A549 (cell line): ENCODE measurements around the gene RILPL1. TPM values are rescaled to one million over a fixed set of nuclear protein-coding genes. Genes with fewer than 3 reads are reported as not detected.

Source experiments
- ATAC-seq, 2 experiments: fragments of 200-7000 bp in 1 of 2; fragments of >200 bp in 1 of 2; cut with Nextera tagmentation in 1 of 2; cut with Tn5 transposase in 1 of 2; 3 replicates each; pipeline versions ENCODE4 v1.8.0 to v1.9.1; 2018 to 2020; ENCODE audit warnings: mild to moderate bottlenecking in 1 of 2, moderate library complexity in 1 of 2
- CTCF ChIA-PET: fragments of 300-600 bp; sonication (Branson Sonifier 250); formaldehyde crosslinking; extraction: SDS; loops from one replicate; lab custom pipeline; 2021; ENCODE audit warnings: antibody characterized with exemption, inconsistent platforms; lab: Yijun Ruan, JAX
- POLR2A ChIA-PET: fragments of 350-600 bp; formaldehyde crosslinking; extraction: SDS; loops from one replicate; lab custom pipeline; 2021; ENCODE audit warnings: antibody characterized with exemption, inconsistent platforms; lab: Yijun Ruan, JAX
- DNase-seq, 2 experiments: peaks; one replicate each; pipeline versions ENCODE4 v3.0.0 to v3.0.0-alpha.2; 2011 to 2016; ENCODE audit warnings: low read depth in 1 of 2, low spot score in 1 of 2
- FAIRE-seq: peaks from 2 replicates; lab custom pipeline; 2011; peaks lifted over from hg19 to GRCh38; lab: Jason Lieb, UNC
- H3K27ac ChIP-seq, 2 experiments: fragments of >200 bp; sonication (Bioruptor Twin); formaldehyde crosslinking; 3 replicates each; pipeline ENCODE4 v1.5.1; 2016 to 2017
- H3K4me1 ChIP-seq: fragments of >200 bp; sonication (Bioruptor Twin); formaldehyde crosslinking; 3 replicates; pipeline ENCODE4 v1.6.1; 2016
- H3K4me2 ChIP-seq: fragments of >200 bp; sonication (Bioruptor Twin); formaldehyde crosslinking; 3 replicates; pipeline ENCODE4 v1.6.1; 2016
- H3K4me3 ChIP-seq: fragments of >200 bp; sonication (Bioruptor Twin); formaldehyde crosslinking; 3 replicates; pipeline ENCODE4 v1.5.1; 2016
- H3K9me3 ChIP-seq: fragments of >200 bp; sonication (Bioruptor Twin); formaldehyde crosslinking; 3 replicates; pipeline ENCODE4 v1.6.1; 2016
- CBX2 ChIP-seq: fragments of 200-600 bp; sonication (generic); IDR thresholded peaks from 2 replicates; pipeline ENCODE4 v1.6.1; 2016; ENCODE audit warnings: low read depth, mild to moderate bottlenecking, borderline replicate concordance
- CEBPB ChIP-seq, 2 experiments: fragments of >200 bp in 1 of 2; sonication (Bioruptor Twin) in 1 of 2; formaldehyde crosslinking in 1 of 2; IDR thresholded peaks; 2 replicates each; pipeline ENCODE4 v1.6.1; 2012 to 2016
- ELK1 ChIP-seq: fragments of 150-350 bp; IDR thresholded peaks from 2 replicates; pipeline ENCODE4 v1.6.1; 2014; ENCODE audit warnings: low read depth, mild to moderate bottlenecking, low read length
- EP300 ChIP-seq, 2 experiments: fragments of >200 bp; sonication (Bioruptor Twin); formaldehyde crosslinking; IDR thresholded peaks; 2 replicates in 1 of 2; 3 replicates in 1 of 2; pipeline ENCODE4 v1.6.1; 2016 to 2017
- FOSL2 ChIP-seq, 2 experiments: fragments of 450-650 bp in 1 of 2; fragments of >200 bp in 1 of 2; sonication (Bioruptor Twin) in 1 of 2; formaldehyde crosslinking; IDR thresholded peaks; 2 replicates each; pipeline versions ENCODE4 v1.5.0 to v1.6.1; 2016 to 2020; ENCODE audit warnings: mild to moderate bottlenecking in 1 of 2, moderate library complexity in 1 of 2
- GATA3 ChIP-seq: IDR thresholded peaks from 2 replicates; pipeline ENCODE4 v1.6.1; 2012; ENCODE audit warnings: borderline replicate concordance
- HEYL ChIP-seq: fragments of 250-450 bp; sonication (Bioruptor Pico); IDR thresholded peaks from 2 replicates; pipeline ENCODE4 v1.8.0; 2021; ENCODE audit warnings: mild to moderate bottlenecking, moderate library complexity
- HOXB13 ChIP-seq: fragments of 250-450 bp; sonication (Bioruptor Pico); IDR thresholded peaks from 2 replicates; pipeline ENCODE4 v1.5.0; 2020; ENCODE audit warnings: low read depth, mild to moderate bottlenecking, moderate library complexity
- HOXB5 ChIP-seq: fragments of 250-450 bp; sonication (Bioruptor Pico); IDR thresholded peaks from 2 replicates; pipeline ENCODE4 v1.5.0; 2020; ENCODE audit warnings: mild to moderate bottlenecking, moderate library complexity
- KDM1A ChIP-seq: fragments of 200-600 bp; sonication (generic); IDR thresholded peaks from 2 replicates; pipeline ENCODE4 v1.6.1; 2016; ENCODE audit warnings: low read depth, mild to moderate bottlenecking
- KDM5A ChIP-seq: fragments of 200-600 bp; sonication (generic); IDR thresholded peaks from 2 replicates; pipeline ENCODE4 v1.6.1; 2016; ENCODE audit warnings: antibody characterized with exemption, mild to moderate bottlenecking
- MAX ChIP-seq: IDR thresholded peaks from 2 replicates; pipeline ENCODE4 v1.6.1; 2012
- NFE2L2 ChIP-seq: fragments of 150-350 bp; conservative IDR thresholded peaks from 2 replicates; pipeline ENCODE4 v1.6.1; 2014; ENCODE audit warnings: low read length
- PHF8 ChIP-seq: fragments of 200-600 bp; sonication (generic); IDR thresholded peaks from 2 replicates; pipeline ENCODE4 v1.6.1; 2016; ENCODE audit warnings: low read depth, mild to moderate bottlenecking, antibody characterized with exemption, moderate library complexity, borderline replicate concordance
- POLR2AphosphoS2 ChIP-seq: conservative IDR thresholded peaks from 2 replicates; pipeline ENCODE4 v1.6.1; 2012; ENCODE audit warnings: low read length, improper control_type of control experiment, inconsistent platforms
- RCOR1 ChIP-seq: fragments of 150-350 bp; IDR thresholded peaks from 2 replicates; pipeline ENCODE4 v1.6.1; 2014; ENCODE audit warnings: antibody characterized with exemption, low read length, low read depth
- REST ChIP-seq: fragments of 200-600 bp; sonication (generic); IDR thresholded peaks from 2 replicates; pipeline ENCODE4 v1.6.1; 2016; ENCODE audit warnings: antibody characterized with exemption, mild to moderate bottlenecking, moderate library complexity
- RFX5 ChIP-seq: fragments of 450-650 bp; IDR thresholded peaks from 2 replicates; pipeline ENCODE4 v1.7.1; 2014; ENCODE audit warnings: antibody characterized with exemption, mild to moderate bottlenecking, moderate library complexity
- SMC3 ChIP-seq: fragments of >200 bp; sonication (Bioruptor Twin); formaldehyde crosslinking; IDR thresholded peaks from 3 replicates; pipeline ENCODE4 v1.6.1; 2018; ENCODE audit warnings: inconsistent platforms
- TP53 ChIP-seq: fragments of 250-450 bp; sonication (Bioruptor Pico); IDR thresholded peaks from 2 replicates; pipeline ENCODE4 v1.5.0; 2021; ENCODE audit warnings: mild to moderate bottlenecking, moderate library complexity
- USF2 ChIP-seq: fragments of 450-650 bp; IDR thresholded peaks from 2 replicates; pipeline ENCODE4 v1.6.1; 2014; ENCODE audit warnings: antibody characterized with exemption
- ZC3H11A ChIP-seq: fragments of 450-650 bp; IDR thresholded peaks from 2 replicates; pipeline ENCODE4 v1.6.1; 2014; ENCODE audit warnings: antibody characterized with exemption, mild to moderate bottlenecking
- ZFP36 ChIP-seq: fragments of 450-650 bp; IDR thresholded peaks from 2 replicates; pipeline ENCODE4 v1.6.1; 2014; ENCODE audit warnings: borderline replicate concordance; ENCODE audit not compliant: partially characterized antibody
- ZNF302 ChIP-seq: fragments of 250-450 bp; sonication (Bioruptor Pico); IDR thresholded peaks from 2 replicates; pipeline ENCODE4 v1.9.0; 2021; ENCODE audit warnings: inconsistent platforms, mild to moderate bottlenecking, moderate library complexity
- WGBS: methylation state at CpG from one replicate; pipeline ENCODE4 v1.1.6; 2017; ENCODE audit errors: missing lambda C conversion rate; 5-methylcytosine and 5-hydroxymethylcytosine counted together
- polyA plus RNA-seq, 4 experiments: library from polyadenylated mRNA; depleted of rRNA in 3 of 4; stranded (reverse); fragments of >200 nt; fragmentation: RNase III in 1 of 4; extraction: RNeasy Plus Mini Kit Qiagen cat#74134 plus additional on column Dnase treatment in 1 of 4; gene quantifications; 2 replicates in 3 of 4; 3 replicates in 1 of 4; pipeline ENCODE4 v1.2.3, GENCODE V29; 2011 to 2017

The RILPL1 gene
- polyA plus RNA-seq, 2 of the 4 experiments (the other 2 are of a cell fraction), result 8.0 to 14.2 TPM

GRCh38 chr12:123522164-123522563 lies 11.4 kb downstream of the RILPL1 start:
- Histone ChIP-seq H3K4me1 (peaks cover 13% of the 10 kb centered on the region), H3K4me3 (no peak overlapping the region), H3K27ac (no peak overlapping the region), H3K4me2 (no peak overlapping the region), H3K9me3 (no peaks in the 10 kb centered on the region)
- TF ChIP-seq RCOR1, result no peak
- TF ChIP-seq HOXB13, result no peak
- no peak for TF ChIP-seq POLR2AphosphoS2
- no peak for TF ChIP-seq RFX5
- TF ChIP-seq MAX, result no peak
- TF ChIP-seq USF2, result no peak
- no peak for TF ChIP-seq EP300 (IDR thresholded peaks at IDR 0.05)
- no peak for TF ChIP-seq KDM1A
- TF ChIP-seq FOSL2 (IDR thresholded peaks at IDR 0.05), result no peak
- TF ChIP-seq FOSL2 (CRISPR knock-in tag; IDR thresholded peaks at IDR 0.05), result no peak
- no peak for TF ChIP-seq PHF8
- no peak for TF ChIP-seq CEBPB (IDR thresholded peaks at IDR 0.05)
- WGBS, result 99% methylated on average over 7 of the region's 7 CpGs
- ChIA-PET POLR2A (no interaction called here), CTCF (interaction anchor here (1.1 kb wide), 2 partner anchors 11 to 62 kb away, joined by 3 read pairs; partner anchors contain the start of gene RILPL1)
- DNase-seq (no peak), FAIRE-seq (no peak), ATAC-seq (no peak)

GRCh38 chr12:123520567-123521474 lies 12.7 kb downstream of the RILPL1 start:
- WGBS, result 89% methylated on average over 14 of the region's 14 CpGs
- ChIA-PET CTCF (no interaction called here), POLR2A (interaction anchor here (0.5 to 1.0 kb wide), 2 partner anchors 26 to 156 kb away, joined by 3 read pairs; no protein-coding TSS in a partner anchor)
- Histone ChIP-seq H3K27ac (no peak overlapping the region), H3K4me3 (no peak overlapping the region), H3K4me2 (no peak overlapping the region), H3K4me1 (peaks cover 13% of the 10 kb centered on the region), H3K9me3 (no peaks in the 10 kb centered on the region)
- DNase-seq (no peak), FAIRE-seq (no peak), ATAC-seq (no peak)
- TF ChIP-seq TP53 (CRISPR knock-in tag) (no peak), KDM1A (no peak), RFX5 (no peak), NFE2L2 (no peak), CBX2 (no peak), HOXB5 (CRISPR knock-in tag) (no peak), HEYL (CRISPR knock-in tag) (no peak), ZNF302 (CRISPR knock-in tag) (no peak), SMC3 (no peak), GATA3 (no peak), REST (no peak), ZFP36 (no peak), ZC3H11A (no peak), KDM5A (no peak), ELK1 (no peak)
